HL-60 (cell line): ENCODE results near the gene SPSB2.

ENCODE experiments used
- DNase-seq, 2 experiments: peaks; one replicate each; pipeline ENCODE4 v3.0.0-alpha.2; 2010 to 2020; ENCODE audit warnings: low read depth in 1 of 2, low spot score in 1 of 2
- H3K27ac ChIP-seq: fragments of 250-450 bp; sonication (Bioruptor Pico); replicated peaks from 2 replicates; pipeline ENCODE4 v1.5.1; 2020; ENCODE audit warnings: mild to moderate bottlenecking, moderate library complexity
- H3K27me3 ChIP-seq: fragments of 250-450 bp; sonication (Bioruptor Pico); 2 replicates; pipeline ENCODE4 v1.5.1; 2021; ENCODE audit warnings: mild to moderate bottlenecking, moderate library complexity; ENCODE audit not compliant: insufficient read depth, poor library complexity, severe bottlenecking
- H3K4me3 ChIP-seq: replicated peaks from 2 replicates; pipeline ENCODE4 v1.5.1; 2011; ENCODE audit warnings: mild to moderate bottlenecking, control low read depth, low read length; ENCODE audit not compliant: insufficient read depth
- GABPA ChIP-seq: IDR thresholded peaks from 2 replicates; pipeline ENCODE4 v1.6.1; 2012; ENCODE audit warnings: low read depth
- POLR2AphosphoS5 ChIP-seq: IDR thresholded peaks from 2 replicates; pipeline ENCODE4 v1.6.1; 2012; ENCODE audit warnings: low read depth
- REST ChIP-seq: IDR thresholded peaks from 2 replicates; pipeline ENCODE4 v1.6.1; 2012; ENCODE audit warnings: low read depth; ENCODE audit not compliant: insufficient replicate concordance
- SPI1 ChIP-seq: IDR thresholded peaks from 2 replicates; pipeline ENCODE4 v1.6.1; 2012; ENCODE audit warnings: low read depth, mild to moderate bottlenecking, borderline replicate concordance
- TF ChIP-seq, protein P1 (sequence below): IDR thresholded peaks from one replicate; pipeline ENCODE4 v1.5.1; 2011; ENCODE audit warnings: low read length, control low read depth, inconsistent platforms; ENCODE audit not compliant: insufficient read depth

Gene SPSB2

GRCh38 chr12:6851153-6851920, 21.8 kb downstream of the SPSB2 start, which contains the start of gene CDCA3:
Gene CDCA3, minus strand, starts transcription at chr12:6851286. Its CDS starts 334 bp downstream, at chr12:6850952.
- Histone ChIP-seq H3K27me3 (no peaks in the 10 kb centered on the region), H3K4me3 (peak within 1 kb of the TSS; percentile 83), H3K27ac (peak within 1 kb of the TSS; percentile 93)
- DNase-seq = peak; percentile 98 to 99
- TF ChIP-seq SPI1 (no peak), POLR2AphosphoS5 (peak; percentile 91)

- Histone ChIP-seq H3K4me3 (peak overlapping the region; percentile 83), H3K27me3 (no peaks in the 10 kb centered on the region), H3K27ac (peak overlapping the region; percentile 93)
- no peak for TF ChIP-seq REST
- TF ChIP-seq, protein P1, sequence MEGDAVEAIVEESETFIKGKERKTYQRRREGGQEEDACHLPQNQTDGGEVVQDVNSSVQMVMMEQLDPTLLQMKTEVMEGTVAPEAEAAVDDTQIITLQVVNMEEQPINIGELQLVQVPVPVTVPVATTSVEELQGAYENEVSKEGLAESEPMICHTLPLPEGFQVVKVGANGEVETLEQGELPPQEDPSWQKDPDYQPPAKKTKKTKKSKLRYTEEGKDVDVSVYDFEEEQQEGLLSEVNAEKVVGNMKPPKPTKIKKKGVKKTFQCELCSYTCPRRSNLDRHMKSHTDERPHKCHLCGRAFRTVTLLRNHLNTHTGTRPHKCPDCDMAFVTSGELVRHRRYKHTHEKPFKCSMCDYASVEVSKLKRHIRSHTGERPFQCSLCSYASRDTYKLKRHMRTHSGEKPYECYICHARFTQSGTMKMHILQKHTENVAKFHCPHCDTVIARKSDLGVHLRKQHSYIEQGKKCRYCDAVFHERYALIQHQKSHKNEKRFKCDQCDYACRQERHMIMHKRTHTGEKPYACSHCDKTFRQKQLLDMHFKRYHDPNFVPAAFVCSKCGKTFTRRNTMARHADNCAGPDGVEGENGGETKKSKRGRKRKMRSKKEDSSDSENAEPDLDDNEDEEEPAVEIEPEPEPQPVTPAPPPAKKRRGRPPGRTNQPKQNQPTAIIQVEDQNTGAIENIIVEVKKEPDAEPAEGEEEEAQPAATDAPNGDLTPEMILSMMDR = no peak
- TF ChIP-seq POLR2AphosphoS5 = no peak
- no peak for TF ChIP-seq GABPA
- no peak for TF ChIP-seq SPI1
- no peak for DNase-seq
Observed at GRCh38 chr12:6850796-6851152, 22.3 kb downstream of the SPSB2 start.

GRCh38 chr12:6849976-6850560, 23.0 kb downstream of the SPSB2 start:
- Histone ChIP-seq H3K27ac (peak overlapping the region; percentile 93), H3K27me3 (no peaks in the 10 kb centered on the region), H3K4me3 (peak overlapping the region; percentile 83)
- no peak for TF ChIP-seq SPI1
- TF ChIP-seq POLR2AphosphoS5 = no peak
- TF ChIP-seq GABPA = no peak
- TF ChIP-seq, protein P1 = no peak
- no peak for TF ChIP-seq REST
- DNase-seq = no peak

GRCh38 chr12:6849427-6849826, 23.7 kb downstream of the SPSB2 start:
- H3K4me3 ChIP-seq = no peak overlapping the region
- H3K27ac ChIP-seq = no peak overlapping the region
- H3K27me3 ChIP-seq = no peaks in the 10 kb centered on the region
- no peak for TF ChIP-seq SPI1
- TF ChIP-seq REST = no peak
- no peak for TF ChIP-seq POLR2AphosphoS5
- TF ChIP-seq GABPA = no peak
- TF ChIP-seq, protein P1 = no peak
- DNase-seq = no peak
